ENCODE results near the gene OXCT1.
"Not testable (repeated sequence)": the region's sequence is repeated elsewhere in the genome, so short reads cannot be mapped to it uniquely, and the experiment has no call there.

OXCT1 gene

DNA sequence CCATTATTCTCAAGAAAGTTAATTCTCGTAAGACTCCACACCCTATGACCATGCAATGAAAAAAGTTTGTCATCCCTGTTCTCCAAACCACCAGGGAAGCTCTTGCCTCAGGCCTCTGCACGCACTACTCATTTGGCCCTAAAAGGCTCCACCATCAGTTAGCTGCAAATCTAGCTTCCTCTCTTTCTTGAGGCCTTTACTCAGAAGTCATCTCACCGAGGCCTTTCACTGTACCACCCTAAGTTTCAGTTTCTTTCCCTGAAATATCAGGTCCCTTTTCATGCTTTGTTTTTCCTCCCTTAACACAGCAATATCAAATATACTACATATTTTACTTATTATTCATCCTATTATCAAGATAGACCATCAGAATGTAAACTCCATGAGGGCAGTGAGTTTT, 39.1 kb downstream of the OXCT1 start:
- no peak for FAIRE-seq
- no peak for DNase-seq (ENCODE audit: low spot score)

DNA sequence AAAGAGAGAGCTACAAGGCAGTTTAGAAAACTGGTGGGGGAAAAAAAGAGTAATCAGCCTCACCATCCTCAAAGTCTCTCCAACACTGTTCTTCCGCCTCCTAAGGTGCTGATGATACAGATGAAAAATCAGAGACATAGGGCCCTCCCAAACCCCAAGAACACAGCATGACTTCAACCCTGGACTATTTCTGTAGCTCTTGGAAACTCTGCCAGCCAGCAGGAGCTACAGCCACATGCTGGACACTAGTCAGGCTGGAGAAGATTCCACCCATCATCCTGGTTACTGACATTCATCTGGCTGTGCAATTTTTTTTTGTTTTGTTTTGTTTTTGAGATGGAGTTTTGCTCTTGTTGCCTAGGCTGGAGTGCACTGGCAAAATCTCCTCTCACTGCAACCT, 42.4 kb downstream of the OXCT1 start:
- DNase-seq (ENCODE audit: low spot score) (no peak), FAIRE-seq (no peak)

DNA sequence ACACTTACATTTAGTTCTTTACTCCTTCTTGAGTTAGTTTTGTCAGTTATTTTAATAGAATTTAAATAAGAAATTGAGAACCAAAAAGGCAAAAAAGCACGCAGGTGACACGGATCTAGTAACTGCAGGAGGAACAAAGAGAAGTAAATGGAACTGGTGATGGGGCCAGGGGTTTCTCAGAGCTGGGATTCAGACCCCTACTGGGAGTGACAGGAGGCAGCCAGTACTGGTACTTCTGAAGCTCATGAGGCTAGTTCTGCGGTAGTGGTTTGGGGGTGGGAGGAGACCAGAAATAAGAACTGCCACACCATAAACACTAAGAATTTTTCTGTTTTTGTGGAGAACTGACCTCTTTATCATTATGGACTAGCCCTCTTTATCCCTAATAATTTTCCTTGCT, 48.2 kb downstream of the OXCT1 start:
- FAIRE-seq = no peak
- DNase-seq (ENCODE audit: low spot score) = no peak

DNA sequence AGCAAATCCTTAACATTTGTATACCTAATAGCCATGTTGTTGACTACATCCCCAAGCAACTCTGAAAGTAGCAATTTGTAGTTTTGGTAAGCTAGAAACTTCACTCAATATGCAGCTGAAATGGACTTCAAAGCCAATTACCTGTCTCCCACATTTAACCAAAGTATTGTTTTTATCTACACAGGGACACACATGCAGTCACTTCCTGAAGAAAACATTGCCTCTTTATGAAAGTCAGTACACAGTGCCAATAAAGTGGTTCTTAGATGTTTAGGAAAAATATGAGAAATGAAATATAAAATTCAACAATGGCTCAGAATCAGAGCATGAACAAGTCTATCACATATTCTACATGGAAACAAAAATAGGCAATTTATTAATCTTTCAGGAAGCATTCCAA, 49.2 kb downstream of the OXCT1 start:
- DNase-seq (ENCODE audit: low spot score) (no peak), FAIRE-seq (no peak)

GRCh38 chr5:41820150-41820549, 50.1 kb downstream of the OXCT1 start:
- DNase-seq (ENCODE audit: low spot score) = no peak
- no peak for FAIRE-seq

DNA sequence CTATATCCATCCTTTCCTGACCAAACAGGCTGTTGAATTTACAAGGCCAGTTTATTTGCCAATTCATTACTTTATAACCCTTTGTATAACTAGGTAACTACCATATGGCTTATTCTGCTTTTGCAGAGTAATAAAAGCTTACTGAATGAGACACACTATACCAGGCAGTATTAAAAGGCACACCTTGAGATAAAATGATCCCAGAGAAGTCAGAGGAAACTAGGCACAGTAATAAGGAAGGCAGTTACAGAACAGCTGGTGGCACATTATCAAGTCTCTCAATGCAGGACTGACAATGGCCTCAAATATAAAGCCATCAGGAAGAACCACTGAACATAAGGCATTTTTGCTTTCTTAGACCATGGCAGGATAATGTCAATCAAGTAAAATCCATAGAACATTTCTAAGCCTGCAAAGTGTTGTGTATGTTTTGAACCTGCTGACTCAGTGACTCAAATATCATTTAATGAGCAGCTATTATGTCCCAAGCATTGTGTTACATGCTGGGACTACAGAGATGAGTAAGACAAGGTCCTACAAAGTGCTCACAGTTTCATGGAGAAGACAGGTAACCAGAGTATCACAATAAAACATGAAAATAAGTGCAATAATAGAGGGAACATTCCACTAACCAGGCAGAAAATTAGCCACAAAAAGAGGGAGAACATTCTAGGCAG, 52.5 kb downstream of the OXCT1 start:
- no peak for DNase-seq (ENCODE audit: low spot score)
- FAIRE-seq = no peak

GRCh38 chr5:41815663-41816229, 54.5 kb downstream of the OXCT1 start:
- DNase-seq (ENCODE audit: low spot score) (no peak), FAIRE-seq (no peak)

DNA sequence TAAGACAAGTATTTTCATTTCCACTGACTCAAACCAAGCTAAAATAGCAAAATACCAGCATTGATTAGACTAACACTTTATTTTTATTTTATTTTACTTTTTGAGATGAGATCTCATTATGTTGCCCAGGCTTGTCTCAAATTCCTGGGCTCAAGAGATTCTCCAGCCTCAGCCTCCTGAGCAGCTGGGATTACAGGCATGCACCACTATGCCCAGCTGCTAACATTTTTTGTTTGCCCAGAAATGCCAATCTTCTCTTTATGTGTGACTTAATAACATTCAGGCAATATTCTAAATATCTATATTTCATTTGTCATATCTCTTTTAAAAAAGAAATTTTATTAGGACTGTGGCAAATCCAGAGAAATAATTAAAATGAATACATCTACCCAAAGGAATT, 55.0 kb downstream of the OXCT1 start:
- no peak for DNase-seq (ENCODE audit: low spot score)
- FAIRE-seq = no peak

GRCh38 chr5:41814306-41814705, 55.9 kb downstream of the OXCT1 start:
- FAIRE-seq; DNase-seq (ENCODE audit: low spot score): not testable (repeated sequence)

GRCh38 chr5:41812156-41812555, 58.1 kb downstream of the OXCT1 start:
- FAIRE-seq (no peak), DNase-seq (ENCODE audit: low spot score) (no peak)

DNA sequence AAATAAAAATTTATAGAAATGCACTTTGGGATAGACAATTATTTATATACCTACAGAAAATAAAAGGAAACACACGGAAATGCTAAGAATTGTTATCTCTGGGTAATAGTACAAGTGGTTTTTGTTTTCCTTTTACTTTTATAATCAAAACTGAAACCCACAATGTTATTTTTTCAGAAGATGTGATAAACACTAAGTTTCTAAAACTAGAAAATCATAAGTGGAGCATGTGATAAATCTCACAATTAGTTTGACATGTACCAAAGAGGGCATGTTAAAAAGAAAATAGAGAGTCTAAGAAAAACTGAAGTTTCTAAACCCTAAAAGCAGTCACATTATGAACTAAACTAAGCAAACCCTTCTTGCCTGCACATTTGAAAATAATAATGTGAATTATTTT, 61.1 kb downstream of the OXCT1 start:
- FAIRE-seq (no peak), DNase-seq (ENCODE audit: low spot score) (no peak)

- FAIRE-seq (no peak), DNase-seq (ENCODE audit: low spot score) (no peak)
These were observed 61.9 kb downstream of the OXCT1 start for GRCh38 chr5:41808294-41808693.

GRCh38 chr5:41797662-41798061, 72.6 kb downstream of the OXCT1 start:
- DNase-seq (ENCODE audit: low spot score) = no peak
- no peak for FAIRE-seq

GRCh38 chr5:41796061-41796460, 74.2 kb downstream of the OXCT1 start:
- FAIRE-seq = no peak
- DNase-seq (ENCODE audit: low spot score) = peak; percentile 12

GRCh38 chr5:41795125-41795524, 75.1 kb downstream of the OXCT1 start:
- DNase-seq (ENCODE audit: low spot score) (no peak), FAIRE-seq (no peak)

GRCh38 chr5:41794471-41794870, 75.8 kb downstream of the OXCT1 start:
- no peak for FAIRE-seq
- DNase-seq (ENCODE audit: low spot score) = peak; percentile 72

- FAIRE-seq (peak; percentile 77), DNase-seq (ENCODE audit: low spot score) (no peak)
These were observed 77.0 kb downstream of the OXCT1 start for GRCh38 chr5:41793141-41793770.

GRCh38 chr5:41790038-41790776, 80.0 kb downstream of the OXCT1 start:
- peak; percentile 65 for FAIRE-seq
- DNase-seq (ENCODE audit: low spot score) = no peak

GRCh38 chr5:41789434-41789833, 80.8 kb downstream of the OXCT1 start:
- no peak for DNase-seq (ENCODE audit: low spot score)
- no peak for FAIRE-seq

- no peak for FAIRE-seq
- DNase-seq (ENCODE audit: low spot score) = no peak
These were observed 81.3 kb downstream of the OXCT1 start for GRCh38 chr5:41788941-41789368.

- FAIRE-seq (no peak), DNase-seq (ENCODE audit: low spot score) (no peak)
These were observed 83.0 kb downstream of the OXCT1 start for GRCh38 chr5:41787265-41787664.

DNA sequence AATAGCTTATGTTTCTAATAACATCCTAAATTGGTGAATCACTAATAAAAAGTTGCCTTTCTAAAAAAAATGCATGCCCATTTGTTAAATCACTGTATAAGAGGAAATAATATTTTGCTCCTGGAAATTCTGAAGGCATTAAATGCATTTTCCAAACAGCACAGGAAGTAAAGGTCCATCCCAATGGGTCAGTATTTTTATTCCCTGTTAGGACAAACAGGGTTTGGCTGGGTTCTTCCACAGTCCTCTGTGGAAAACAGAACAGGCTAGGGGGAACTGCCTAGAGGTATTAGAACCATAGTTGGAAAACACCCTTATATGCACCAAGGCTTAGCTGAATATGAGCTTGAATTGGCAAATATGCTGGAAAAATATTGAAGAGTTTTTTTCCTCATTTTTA, 85.2 kb downstream of the OXCT1 start:
- no peak for FAIRE-seq
- no peak for DNase-seq (ENCODE audit: low spot score)
